AG04449 (cell line): Measurements from ENCODE around the gene SGMS1.

Source experiments
- CTCF ChIA-PET: fragments of 350-600 bp; formaldehyde crosslinking; extraction: SDS; loops from one replicate; lab custom pipeline; 2021; ENCODE audit warnings: antibody characterized with exemption; lab: Yijun Ruan, JAX
- POLR2A ChIA-PET: fragments of 400-600, 350-600 bp; formaldehyde crosslinking; extraction: SDS; loops from one replicate; lab custom pipeline; 2020; ENCODE audit warnings: antibody characterized with exemption, inconsistent platforms; lab: Yijun Ruan, JAX
- DNase-seq: peaks from one replicate; pipeline ENCODE4 v3.0.0-alpha.2; 2010; ENCODE audit warnings: low read depth, low spot score
- H3K4me3 ChIP-seq: 2 replicates; pipeline ENCODE4 v1.5.1; 2011; ENCODE audit warnings: low read depth, mild to moderate bottlenecking, control low read depth, low read length
- TF ChIP-seq, protein P1 (sequence below): IDR thresholded peaks from one replicate; pipeline ENCODE4 v1.5.1; 2011; ENCODE audit warnings: mild to moderate bottlenecking, moderate library complexity, low read length, control low read depth, inconsistent platforms; ENCODE audit not compliant: insufficient read depth; ENCODE audit errors: missing control alignments

SGMS1 gene

DNA sequence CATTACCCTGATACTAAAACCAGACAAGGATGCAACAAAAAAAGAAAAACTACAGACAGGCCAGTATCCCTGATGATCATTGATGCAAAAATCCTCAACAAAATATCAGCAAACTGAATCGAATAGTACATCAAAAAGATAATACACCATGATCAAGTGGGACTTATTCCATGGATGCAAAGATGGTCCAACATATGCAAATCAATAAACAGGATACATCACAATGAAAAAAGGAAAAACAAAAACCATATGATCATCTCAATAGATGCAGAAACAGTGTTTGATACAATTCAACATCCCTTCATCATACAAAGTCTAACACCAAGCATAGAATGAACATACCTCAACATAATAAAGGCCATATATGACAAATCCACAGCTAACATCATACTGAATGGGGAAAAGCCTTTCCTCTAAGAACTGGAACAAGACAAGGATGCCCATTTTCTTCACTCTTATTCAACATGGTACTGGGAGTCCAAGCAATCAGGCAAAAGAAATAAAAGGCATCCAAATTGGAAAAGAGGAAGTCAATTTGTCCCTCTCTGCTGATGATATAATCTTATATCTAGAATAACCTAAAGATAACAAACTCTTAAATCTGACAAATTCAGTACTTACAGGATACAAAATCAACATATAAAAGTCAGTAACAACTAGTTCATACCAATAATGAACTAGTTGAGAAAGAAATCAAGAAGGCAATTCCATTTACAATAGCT, 323.6 kb downstream of the SGMS1 start:
- no peak overlapping the region for H3K4me3 ChIP-seq
- POLR2A ChIA-PET: no interaction called here
- no peak for DNase-seq
- TF ChIP-seq, protein P1, sequence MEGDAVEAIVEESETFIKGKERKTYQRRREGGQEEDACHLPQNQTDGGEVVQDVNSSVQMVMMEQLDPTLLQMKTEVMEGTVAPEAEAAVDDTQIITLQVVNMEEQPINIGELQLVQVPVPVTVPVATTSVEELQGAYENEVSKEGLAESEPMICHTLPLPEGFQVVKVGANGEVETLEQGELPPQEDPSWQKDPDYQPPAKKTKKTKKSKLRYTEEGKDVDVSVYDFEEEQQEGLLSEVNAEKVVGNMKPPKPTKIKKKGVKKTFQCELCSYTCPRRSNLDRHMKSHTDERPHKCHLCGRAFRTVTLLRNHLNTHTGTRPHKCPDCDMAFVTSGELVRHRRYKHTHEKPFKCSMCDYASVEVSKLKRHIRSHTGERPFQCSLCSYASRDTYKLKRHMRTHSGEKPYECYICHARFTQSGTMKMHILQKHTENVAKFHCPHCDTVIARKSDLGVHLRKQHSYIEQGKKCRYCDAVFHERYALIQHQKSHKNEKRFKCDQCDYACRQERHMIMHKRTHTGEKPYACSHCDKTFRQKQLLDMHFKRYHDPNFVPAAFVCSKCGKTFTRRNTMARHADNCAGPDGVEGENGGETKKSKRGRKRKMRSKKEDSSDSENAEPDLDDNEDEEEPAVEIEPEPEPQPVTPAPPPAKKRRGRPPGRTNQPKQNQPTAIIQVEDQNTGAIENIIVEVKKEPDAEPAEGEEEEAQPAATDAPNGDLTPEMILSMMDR: no peak
- CTCF ChIA-PET: no interaction called here

DNA sequence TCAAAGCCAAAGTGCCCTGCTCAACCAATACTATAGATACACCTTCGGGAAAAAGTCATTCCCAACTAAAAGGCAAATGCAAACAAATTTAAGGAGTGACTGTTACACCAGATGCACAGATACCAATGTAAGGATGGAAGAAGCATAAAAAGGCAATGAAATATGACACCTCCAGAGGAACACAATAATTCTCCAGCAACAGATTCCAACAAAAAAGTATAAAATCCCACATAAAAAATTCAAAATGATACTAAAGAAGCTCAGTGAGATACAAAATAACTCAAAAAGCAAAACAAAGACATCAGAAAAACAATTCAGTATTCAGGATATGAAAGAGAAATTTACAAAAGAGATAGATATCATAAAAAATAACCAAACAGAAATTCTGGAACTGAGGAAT, 328.4 kb downstream of the SGMS1 start:
- ChIA-PET POLR2A (no interaction called here), CTCF (interaction anchor here (1.1 kb wide), 1 partner anchor 20 kb away, joined by 3 read pairs; no protein-coding TSS in a partner anchor)
- H3K4me3 ChIP-seq: no peak overlapping the region
- no peak for DNase-seq
- TF ChIP-seq, protein P1: no peak

DNA sequence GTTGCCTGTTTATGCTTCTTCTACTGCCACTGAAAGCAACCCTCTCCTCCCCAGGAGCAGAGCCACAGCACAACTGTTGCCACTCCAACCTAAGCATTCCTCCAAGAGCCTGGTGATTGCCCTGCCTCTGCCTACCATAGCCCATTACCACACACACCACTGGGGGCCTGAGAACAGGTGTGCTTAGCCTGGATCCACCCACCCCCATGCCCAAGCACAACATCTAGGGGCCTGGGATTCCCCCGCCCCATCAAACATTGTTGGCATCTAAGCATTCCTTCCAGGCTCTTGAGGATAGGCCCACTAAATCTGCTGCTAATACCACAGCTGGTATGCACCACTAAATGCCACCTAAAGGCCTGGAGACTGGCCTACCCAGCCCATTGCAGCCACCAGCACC, 329.2 kb downstream of the SGMS1 start:
- ChIA-PET CTCF (interaction anchor here (1.5 kb wide), 1 partner anchor 126 kb away, joined by 3 read pairs; no protein-coding TSS in a partner anchor), POLR2A (no interaction called here)
- TF ChIP-seq, protein P1: no peak
- H3K4me3 ChIP-seq: no peak overlapping the region
- DNase-seq: no peak

DNA sequence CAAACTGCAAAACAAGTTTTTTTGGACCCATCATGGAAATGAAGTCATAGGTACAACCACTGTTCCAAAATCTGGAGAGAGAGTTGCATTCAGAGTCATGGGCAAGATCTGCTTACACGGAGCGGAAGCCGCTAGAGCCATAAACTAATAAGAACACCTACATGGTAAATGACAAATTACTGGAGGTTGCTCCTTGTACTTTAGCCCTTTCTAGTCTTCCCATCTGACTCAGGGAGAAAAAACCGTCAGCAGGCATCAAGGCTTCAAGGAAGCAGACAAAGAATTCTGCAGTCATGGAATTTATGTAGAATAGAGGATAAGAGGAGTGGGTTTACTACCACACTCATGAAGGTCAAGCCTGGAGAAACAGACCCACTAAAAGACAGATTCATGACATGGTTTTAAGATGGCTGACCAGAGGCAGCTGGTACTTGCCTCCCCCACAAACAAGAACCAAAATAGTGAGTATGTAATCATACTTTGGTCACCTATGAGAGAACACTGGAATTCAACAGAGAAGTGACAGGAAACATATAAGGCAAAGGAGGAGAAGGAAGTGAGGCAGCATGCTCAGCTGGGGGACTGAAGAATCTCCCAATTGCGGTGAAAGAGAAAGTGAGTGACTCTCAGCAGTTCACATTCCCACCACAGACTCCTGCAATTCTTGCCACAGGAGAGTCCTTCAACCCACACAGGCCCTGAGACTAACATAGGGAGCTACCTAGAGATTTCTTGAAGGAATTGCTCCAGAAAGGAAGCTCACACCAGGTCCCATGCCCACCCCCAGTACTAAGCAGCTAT, 330.0 kb downstream of the SGMS1 start:
- ChIA-PET POLR2A (no interaction called here), CTCF (interaction anchor here (1.5 kb wide), 1 partner anchor 126 kb away, joined by 3 read pairs; no protein-coding TSS in a partner anchor)
- TF ChIP-seq, protein P1: no peak
- no peak overlapping the region for H3K4me3 ChIP-seq
- DNase-seq: no peak

DNA sequence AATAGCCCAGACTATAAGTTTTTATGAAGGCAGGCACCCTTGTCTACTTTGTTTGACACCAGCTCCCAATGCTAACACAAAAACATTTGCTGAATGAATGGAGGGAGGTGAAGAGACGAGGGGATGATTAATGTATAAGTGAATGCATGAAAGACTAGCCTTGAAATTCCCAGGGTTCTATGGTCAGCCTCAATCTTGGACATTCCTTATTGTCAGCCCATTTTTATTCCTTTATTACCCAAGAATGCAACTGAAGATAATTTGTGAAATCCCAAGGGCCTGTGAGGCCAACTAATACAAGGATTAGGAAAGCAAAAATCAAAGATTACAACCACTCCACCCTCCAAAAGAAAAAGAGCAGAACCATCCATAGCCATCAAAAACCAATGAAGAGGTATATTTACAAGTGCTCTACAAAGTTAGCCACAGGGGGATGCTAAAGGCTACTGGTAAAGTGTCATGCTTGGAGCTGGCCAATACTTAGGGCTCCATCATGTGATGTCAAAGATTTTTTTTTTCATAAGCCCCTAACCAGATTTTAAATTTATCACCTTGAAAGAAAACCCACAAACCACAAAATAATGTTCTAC, 332.4 kb downstream of the SGMS1 start:
- TF ChIP-seq, protein P1: peak; percentile 31
- ChIA-PET CTCF (interaction anchor here (1.1 to 1.4 kb wide), 2 partner anchors 21 to 129 kb away, joined by 3 read pairs; no protein-coding TSS in a partner anchor), POLR2A (no interaction called here)
- H3K4me3 ChIP-seq: no peak overlapping the region
- DNase-seq: no peak
